Spinal cord (tissue), 10 donors: ENCODE measurements around the gene DMD. TPM values are rescaled to one million over a fixed set of nuclear protein-coding genes. Genes with fewer than 3 reads are reported as not detected.

Experiments used
- DNase-seq, 6 donors: peaks; one replicate each; pipeline versions ENCODE4 v3.0.0 to v3.0.0-alpha.2; 2013 to 2015; ENCODE audit warnings: low spot score in 6 of 6, low read depth in 4 of 6
- H3K27ac ChIP-seq: one replicate; pipeline ENCODE4 v1.5.1; 2013; ENCODE audit warnings: low read depth, low read length, control low read depth
- H3K27me3 ChIP-seq: one replicate; pipeline ENCODE4 v1.6.1; 2013; ENCODE audit warnings: low read length; ENCODE audit not compliant: control insufficient read depth, insufficient read depth
- H3K36me3 ChIP-seq: one replicate; pipeline ENCODE4 v1.6.1; 2013; ENCODE audit warnings: low read length; ENCODE audit not compliant: control insufficient read depth, insufficient read depth
- H3K4me1 ChIP-seq: one replicate; pipeline ENCODE4 v1.6.1; 2013; ENCODE audit warnings: low read length; ENCODE audit not compliant: control insufficient read depth, insufficient read depth
- H3K4me3 ChIP-seq: one replicate; pipeline ENCODE4 v1.5.1; 2013; ENCODE audit warnings: low read depth, low read length, control low read depth
- H3K9me3 ChIP-seq: one replicate; pipeline ENCODE4 v1.6.1; 2013; ENCODE audit warnings: low read length; ENCODE audit not compliant: control insufficient read depth, insufficient read depth
- WGBS: methylation state at CpG from one replicate; pipeline ENCODE4 v1.1.5; 2013; ENCODE audit warnings: missing lambda C conversion rate; ENCODE audit not compliant: insufficient coverage; 5-methylcytosine and 5-hydroxymethylcytosine counted together
- polyA plus RNA-seq, 2 donors: library from polyadenylated mRNA; unstranded; fragments of 120-200 nt; gene quantifications; one replicate each; pipeline ENCODE4 v1.2.1, GENCODE V29; 2013; ENCODE audit not compliant: insufficient read length in 2 of 2
- total RNA-seq, 2 donors: library from RNA; depleted of rRNA in 1 of 2; stranded (reverse); fragments of 120-200 nt in 1 of 2; fragments of >200 nt in 1 of 2; gene quantifications; one replicate each; pipeline versions ENCODE4 v1.2.3 to v1.2.4, GENCODE V29; 2013 to 2014
- donor health status: healthy.

Gene DMD
- total and polyA plus RNA-seq, 4 donors = 28.4 to 112 (median 41.9) TPM

GRCh38 chrX:32010948-32011347 lies 1200.4 kb downstream of the DMD start:
- Histone ChIP-seq H3K27ac (no peak overlapping the region), H3K4me1 (no peaks in the 10 kb centered on the region), H3K9me3 (no peaks in the 10 kb centered on the region), H3K36me3 (no peaks in the 10 kb centered on the region), H3K27me3 (no peaks in the 10 kb centered on the region), H3K4me3 (no peak overlapping the region)
- WGBS = no CpG with 5 or more reads among the region's 5 CpGs
- peak in 1 of 6 donors; percentile 13 for DNase-seq

- no peaks in the 10 kb centered on the region for H3K4me1 ChIP-seq
- H3K4me3 ChIP-seq = no peak overlapping the region
- no peak overlapping the region for H3K27ac ChIP-seq
- no peaks in the 10 kb centered on the region for H3K27me3 ChIP-seq
- H3K9me3 ChIP-seq = no peaks in the 10 kb centered on the region
- peak in 2 of 6 donors; percentile 5 to 42 for DNase-seq
- 55% methylated on average over 4 of the region's 4 CpGs for WGBS
- no peaks in the 10 kb centered on the region for H3K36me3 ChIP-seq
These were observed 1201.1 kb downstream of the DMD start for GRCh38 chrX:32010212-32010611.

GRCh38 chrX:31993637-31994036 lies 1217.7 kb downstream of the DMD start:
- H3K36me3 ChIP-seq = no peaks in the 10 kb centered on the region
- H3K4me1 ChIP-seq = no peaks in the 10 kb centered on the region
- DNase-seq = peak in 1 of 6 donors; percentile 9
- H3K27me3 ChIP-seq = peaks cover 2% of the 10 kb centered on the region
- WGBS = 45% methylated on average over 3 of the region's 4 CpGs
- no peak overlapping the region for H3K4me3 ChIP-seq
- no peaks in the 10 kb centered on the region for H3K9me3 ChIP-seq
- no peak overlapping the region for H3K27ac ChIP-seq

- Histone ChIP-seq H3K4me1 (no peaks in the 10 kb centered on the region), H3K27me3 (peaks cover 2% of the 10 kb centered on the region), H3K36me3 (no peaks in the 10 kb centered on the region), H3K27ac (no peak overlapping the region), H3K4me3 (no peak overlapping the region), H3K9me3 (no peaks in the 10 kb centered on the region)
- 83% methylated on average over 2 of the region's 5 CpGs for WGBS
- DNase-seq = no peak
These were observed 1222.4 kb downstream of the DMD start for GRCh38 chrX:31988975-31989374.

GRCh38 chrX:31981546-31982062 lies 1229.7 kb downstream of the DMD start:
- no peaks in the 10 kb centered on the region for H3K9me3 ChIP-seq
- no peak for DNase-seq

GRCh38 chrX:31969714-31970113 lies 1241.6 kb downstream of the DMD start:
- Histone ChIP-seq H3K27ac (no peak overlapping the region), H3K36me3 (no peaks in the 10 kb centered on the region), H3K9me3 (no peaks in the 10 kb centered on the region), H3K4me3 (no peak overlapping the region), H3K4me1 (no peaks in the 10 kb centered on the region), H3K27me3 (peaks cover 5% of the 10 kb centered on the region)
- DNase-seq = peak in 1 of 6 donors; percentile 6
- no CpG with 5 or more reads among the region's 5 CpGs for WGBS

More at GRCh38 chrX:31981546-31982062, 1229.7 kb downstream of the DMD start:
- Histone ChIP-seq H3K36me3 (no peaks in the 10 kb centered on the region), H3K27me3 (no peaks in the 10 kb centered on the region), H3K4me3 (no peak overlapping the region), H3K4me1 (no peaks in the 10 kb centered on the region), H3K27ac (no peak overlapping the region)
- 45% methylated on average over 5 of the region's 7 CpGs for WGBS

- H3K4me1 ChIP-seq = no peaks in the 10 kb centered on the region
- no peak overlapping the region for H3K27ac ChIP-seq
- H3K9me3 ChIP-seq = no peaks in the 10 kb centered on the region
- H3K4me3 ChIP-seq = no peak overlapping the region
- WGBS = no CpG with 5 or more reads among the region's 1 CpG
- DNase-seq = no peak
- H3K27me3 ChIP-seq = peaks cover 2% of the 10 kb centered on the region
- H3K36me3 ChIP-seq = no peaks in the 10 kb centered on the region
These were observed 1249.1 kb downstream of the DMD start for GRCh38 chrX:31962256-31962655.

GRCh38 chrX:31934842-31935370 lies 1276.4 kb downstream of the DMD start:
- no CpG with 5 or more reads among the region's 5 CpGs for WGBS

GRCh38 chrX:31934015-31934414 lies 1277.3 kb downstream of the DMD start:
- H3K36me3 ChIP-seq = no peaks in the 10 kb centered on the region
- DNase-seq = peak in 1 of 6 donors; percentile 32
- H3K9me3 ChIP-seq = no peaks in the 10 kb centered on the region
- 100% methylated on average over 1 of the region's 3 CpGs for WGBS
- peaks cover 6% of the 10 kb centered on the region for H3K27me3 ChIP-seq
- H3K4me3 ChIP-seq = no peak overlapping the region
- H3K27ac ChIP-seq = no peak overlapping the region
- no peaks in the 10 kb centered on the region for H3K4me1 ChIP-seq

More at GRCh38 chrX:31934842-31935370, 1276.4 kb downstream of the DMD start:
- Histone ChIP-seq H3K4me3 (no peak overlapping the region), H3K9me3 (no peaks in the 10 kb centered on the region), H3K27ac (no peak overlapping the region), H3K4me1 (no peaks in the 10 kb centered on the region), H3K36me3 (no peaks in the 10 kb centered on the region), H3K27me3 (peaks cover 6% of the 10 kb centered on the region)
- DNase-seq = no peak

GRCh38 chrX:31932769-31933168 lies 1278.6 kb downstream of the DMD start:
- no CpG with 5 or more reads among the region's 1 CpG for WGBS
- H3K4me3 ChIP-seq = no peak overlapping the region
- no peaks in the 10 kb centered on the region for H3K4me1 ChIP-seq
- no peak overlapping the region for H3K27ac ChIP-seq
- H3K36me3 ChIP-seq = no peaks in the 10 kb centered on the region
- no peak for DNase-seq
- no peaks in the 10 kb centered on the region for H3K9me3 ChIP-seq
- peaks cover 6% of the 10 kb centered on the region for H3K27me3 ChIP-seq
